K562 (cell line): ENCODE results near the gene MAP3K20. TPM values are rescaled to one million over a fixed set of nuclear protein-coding genes. Genes with fewer than 3 reads are reported as not detected.

Source experiments
- ATAC-seq: fragments of 200-7000 bp; cut with Tn5 transposase; 3 replicates; pipeline ENCODE4 v1.9.1; 2020; ENCODE audit warnings: moderate library complexity
- BruUV-seq: library from RNA; stranded (reverse); fragments of 400-500 nt; replicated peaks from 2 replicates; lab custom pipeline; 2021; lab: Mats Ljungman, UMichigan
- CTCF ChIA-PET: fragments of 300-600 bp; formaldehyde crosslinking; extraction: SDS; loops from one replicate; lab custom pipeline; 2021; ENCODE audit warnings: low intra/inter-chr PET ratio; lab: Yijun Ruan, JAX
- POLR2A ChIA-PET: fragments of 300-600, 350-650 bp; sonication (Branson Sonifier 250); formaldehyde crosslinking; extraction: SDS; loops from one replicate; lab custom pipeline; 2021; ENCODE audit warnings: antibody characterized with exemption, inconsistent platforms; lab: Yijun Ruan, JAX
- DNase-seq, 4 experiments: peaks; one replicate each; pipeline versions ENCODE4 v3.0.0 to v3.0.0-alpha.2; 2011 to 2018; ENCODE audit warnings: low spot score in 3 of 4, mixed read lengths in 3 of 4; ENCODE audit errors: extremely low read depth in 1 of 4
- FAIRE-seq: peaks from 2 replicates; lab custom pipeline; 2011; peaks lifted over from hg19 to GRCh38; lab: Jason Lieb, UNC
- H2AFZ ChIP-seq: 2 replicates; pipeline ENCODE4 v1.6.0; 2011; ENCODE audit warnings: low read depth, low read length, control low read depth, inconsistent platforms
- H3K27ac ChIP-seq: fragments of 200-600 bp; 3 replicates; pipeline ENCODE4 v1.8.0; 2011; ENCODE audit warnings: low read depth, mild to moderate bottlenecking, control low read depth, inconsistent platforms, low read length, moderate library complexity, mixed read lengths; ENCODE audit errors: extremely low read depth
- H3K27me3 ChIP-seq, 2 experiments: fragments of 300-600 bp in 1 of 2; 2 replicates in 1 of 2; 3 replicates in 1 of 2; pipeline versions ENCODE4 v1.6.0 to v1.8.0; 2011; ENCODE audit warnings: inconsistent platforms in 2 of 2, low read length in 2 of 2, mild to moderate bottlenecking in 1 of 2, mixed read lengths in 1 of 2, moderate library complexity in 1 of 2; ENCODE audit not compliant: control insufficient read depth in 2 of 2, insufficient read depth in 2 of 2
- H3K36me3 ChIP-seq: fragments of 300-600 bp; 3 replicates; pipeline ENCODE4 v1.8.0; 2011; ENCODE audit warnings: mild to moderate bottlenecking, low read length, inconsistent platforms; ENCODE audit not compliant: control insufficient read depth, insufficient read depth
- H3K4me1 ChIP-seq, 2 experiments: fragments of 200-600 bp in 1 of 2; replicated peaks in 1 of 2; 2 replicates in 1 of 2; 3 replicates in 1 of 2; pipeline versions ENCODE4 v1.5.1 to v1.8.0; 2011; ENCODE audit warnings: inconsistent platforms in 2 of 2, low read length in 2 of 2, mild to moderate bottlenecking in 1 of 2, mixed read lengths in 1 of 2, moderate library complexity in 1 of 2; ENCODE audit not compliant: control insufficient read depth in 2 of 2, insufficient read depth in 2 of 2
- H3K4me2 ChIP-seq: 2 replicates; pipeline ENCODE4 v1.6.1; 2011; ENCODE audit warnings: low read length, control low read depth, inconsistent platforms, mixed read lengths; ENCODE audit not compliant: insufficient read depth
- H3K4me3 ChIP-seq: fragments of 200-600 bp; sonication (generic), shearing (Covaris generic); 2 replicates; pipeline ENCODE4 v1.5.1; 2016; ENCODE audit warnings: control low read depth, inconsistent platforms
- H3K79me2 ChIP-seq: fragments of 200-600 bp; 3 replicates; pipeline ENCODE4 v1.8.0; 2011; ENCODE audit warnings: low read length, inconsistent platforms; ENCODE audit not compliant: control insufficient read depth, insufficient read depth
- H3K9ac ChIP-seq, 2 experiments: 2 replicates each; pipeline versions ENCODE4 v1.6.0 to v1.6.1; 2011; ENCODE audit warnings: low read depth in 2 of 2, low read length in 2 of 2, control low read depth in 1 of 2, inconsistent platforms in 1 of 2, mild to moderate bottlenecking in 1 of 2, mixed read lengths in 1 of 2; ENCODE audit not compliant: insufficient read depth in 1 of 2
- H3K9me1 ChIP-seq: one replicate; pipeline ENCODE4 v1.6.0; 2011; ENCODE audit warnings: inconsistent platforms, mild to moderate bottlenecking, low read length, moderate library complexity; ENCODE audit not compliant: control insufficient read depth, insufficient read depth
- H3K9me3 ChIP-seq: replicated peaks from 2 replicates; pipeline ENCODE4 v1.5.1; 2011; ENCODE audit warnings: low read depth, low read length, inconsistent platforms; ENCODE audit not compliant: control insufficient read depth, insufficient read depth
- H4K20me1 ChIP-seq: replicated peaks from 2 replicates; pipeline ENCODE4 v1.6.1; 2011; ENCODE audit warnings: low read length, inconsistent platforms, mixed read lengths; ENCODE audit not compliant: control insufficient read depth, insufficient read depth
- BHLHE40 ChIP-seq: IDR thresholded peaks from 2 replicates; pipeline ENCODE4 v1.6.1; 2011; ENCODE audit warnings: low read length, improper control_type of control experiment
- CBX2 ChIP-seq: fragments of 200-600 bp; sonication (generic); IDR thresholded peaks from one replicate; pipeline ENCODE4 v1.6.1; 2012; ENCODE audit warnings: mild to moderate bottlenecking, low read length, inconsistent platforms; ENCODE audit not compliant: insufficient read depth, poor library complexity, severe bottlenecking
- CBX3 ChIP-seq, 2 experiments: IDR thresholded peaks; 1 replicate in 1 of 2; 2 replicates in 1 of 2; pipeline ENCODE4 v1.6.1; 2012; ENCODE audit warnings: inconsistent platforms in 2 of 2, low read length in 2 of 2, borderline replicate concordance in 1 of 2, control low read depth in 1 of 2
- CEBPG ChIP-seq, 3 experiments: fragments of 200-800 bp in 1 of 3; sonication (Bioruptor generic) in 1 of 3; sonication (generic) in 1 of 3; formaldehyde crosslinking in 1 of 3; IDR thresholded peaks in 2 of 3; conservative IDR thresholded peaks in 1 of 3; 2 replicates each; pipeline versions ENCODE4 v1.6.1 to v1.8.0; 2016 to 2022; ENCODE audit warnings: missing compliant biosample characterization in 2 of 3, missing genetic modification characterization in 2 of 3, mild to moderate bottlenecking in 1 of 3, missing genetic modification reagents in 1 of 3
- MAZ ChIP-seq, 2 experiments: fragments of 450-650 bp in 1 of 2; sonication (generic) in 1 of 2; formaldehyde crosslinking; IDR thresholded peaks in 1 of 2; conservative IDR thresholded peaks in 1 of 2; 2 replicates each; pipeline versions ENCODE4 v1.4.0 to v1.5.0; 2020; ENCODE audit warnings: mild to moderate bottlenecking in 1 of 2, missing genetic modification reagents in 1 of 2
- NCOA2 ChIP-seq, 2 experiments: fragments of 450-650 bp; IDR thresholded peaks; 2 replicates each; pipeline ENCODE4 v1.6.1; 2018; ENCODE audit warnings: mild to moderate bottlenecking in 2 of 2, moderate library complexity in 1 of 2; ENCODE audit not compliant: partially characterized antibody in 2 of 2
- SOX6 ChIP-seq: fragments of 450-650 bp; IDR thresholded peaks from 2 replicates; pipeline ENCODE4 v1.6.1; 2014; ENCODE audit warnings: mild to moderate bottlenecking
- SREBF1 ChIP-seq: fragments of 150-350 bp; IDR thresholded peaks from 2 replicates; pipeline ENCODE4 v1.6.1; 2014; ENCODE audit warnings: antibody characterized with exemption, low read depth, low read length, borderline replicate concordance
- THRA ChIP-seq: fragments of 450-650 bp; IDR thresholded peaks from 2 replicates; pipeline ENCODE4 v1.6.1; 2017; ENCODE audit warnings: mild to moderate bottlenecking, moderate library complexity
- ZFP1 ChIP-seq: fragments of 450-650 bp; formaldehyde crosslinking; IDR thresholded peaks from 2 replicates; pipeline ENCODE4 v1.4.0; 2020; ENCODE audit warnings: mild to moderate bottlenecking, mixed read lengths
- ZNF146 ChIP-seq: IDR thresholded peaks from one replicate; pipeline ENCODE4 v1.6.1; 2018; ENCODE audit warnings: missing compliant biosample characterization; ENCODE audit not compliant: unreplicated experiment
- ZNF3 ChIP-seq: fragments of 250-450 bp; sonication (Bioruptor Pico); IDR thresholded peaks from 2 replicates; pipeline ENCODE4 v1.5.0; 2021; ENCODE audit warnings: mild to moderate bottlenecking, moderate library complexity
- ZNF79 ChIP-seq: fragments of 250-450 bp; sonication (Bioruptor Pico); IDR thresholded peaks from 2 replicates; pipeline ENCODE4 v1.4.0; 2020; ENCODE audit warnings: low read depth, mild to moderate bottlenecking, moderate library complexity
- WGBS: fragments of 100-300 bp; shearing (Covaris generic); methylation state at CpG from one replicate; pipeline ENCODE4 v1.1.6; 2016; ENCODE audit warnings: low coverage, mixed read lengths; ENCODE audit not compliant: insufficient coverage; ENCODE audit errors: missing lambda C conversion rate; 5-methylcytosine and 5-hydroxymethylcytosine counted together
- in situ Hi-C: fragments of 300-500 bp; cut with MboI; formaldehyde crosslinking; loops from 4 replicates; pipeline ENCODE4 v1.15.0; 2018; ENCODE audit warnings: inconsistent platforms, mixed read lengths
- intact Hi-C: fragments of 100-400 bp; cut with micrococcal nuclease; formaldehyde crosslinking; loops from 2 replicates; pipeline ENCODE4 v1.14.2; 2022
- polyA plus RNA-seq, 8 experiments: library from polyadenylated mRNA; depleted of rRNA in 4 of 8; stranded (reverse) in 5 of 8; unstranded in 3 of 8; fragments of >200 nt; fragmentation: Nextera tagmentation in 2 of 8; fragmentation: Illumina TruSeq in 1 of 8; extraction: Ambion mirVana in 2 of 8; extraction: Trizol in 1 of 8; gene quantifications; 2 replicates each; pipeline versions ENCODE4 v1.2.1 to v1.2.3, GENCODE V29; 2011 to 2014; ENCODE audit warnings: inconsistent platforms in 1 of 8, missing spikeins in 1 of 8
- total RNA-seq, 7 experiments: library from RNA; depleted of rRNA in 6 of 7; stranded (reverse); fragments of >200 nt in 6 of 7; fragmentation: Illumina TruSeq in 2 of 7; extraction: Trizol in 2 of 7; gene quantifications; 2 replicates each; pipeline versions ENCODE4 v1.2.1 to v1.2.3, GENCODE V29; 2011 to 2021; ENCODE audit warnings: low replicate concordance in 1 of 7
- TF ChIP-seq, protein P1 (sequence below): fragments of 150-350 bp; conservative IDR thresholded peaks from 2 replicates; pipeline ENCODE4 v1.6.1; 2014; ENCODE audit warnings: low read length

MAP3K20 gene
- total and polyA plus RNA-seq, 9 of the 15 experiments (the other 6 are each of a cell fraction or from before 2014, with no cell fraction given): 9.8 to 34.2 (median 27.3) TPM

DNA sequence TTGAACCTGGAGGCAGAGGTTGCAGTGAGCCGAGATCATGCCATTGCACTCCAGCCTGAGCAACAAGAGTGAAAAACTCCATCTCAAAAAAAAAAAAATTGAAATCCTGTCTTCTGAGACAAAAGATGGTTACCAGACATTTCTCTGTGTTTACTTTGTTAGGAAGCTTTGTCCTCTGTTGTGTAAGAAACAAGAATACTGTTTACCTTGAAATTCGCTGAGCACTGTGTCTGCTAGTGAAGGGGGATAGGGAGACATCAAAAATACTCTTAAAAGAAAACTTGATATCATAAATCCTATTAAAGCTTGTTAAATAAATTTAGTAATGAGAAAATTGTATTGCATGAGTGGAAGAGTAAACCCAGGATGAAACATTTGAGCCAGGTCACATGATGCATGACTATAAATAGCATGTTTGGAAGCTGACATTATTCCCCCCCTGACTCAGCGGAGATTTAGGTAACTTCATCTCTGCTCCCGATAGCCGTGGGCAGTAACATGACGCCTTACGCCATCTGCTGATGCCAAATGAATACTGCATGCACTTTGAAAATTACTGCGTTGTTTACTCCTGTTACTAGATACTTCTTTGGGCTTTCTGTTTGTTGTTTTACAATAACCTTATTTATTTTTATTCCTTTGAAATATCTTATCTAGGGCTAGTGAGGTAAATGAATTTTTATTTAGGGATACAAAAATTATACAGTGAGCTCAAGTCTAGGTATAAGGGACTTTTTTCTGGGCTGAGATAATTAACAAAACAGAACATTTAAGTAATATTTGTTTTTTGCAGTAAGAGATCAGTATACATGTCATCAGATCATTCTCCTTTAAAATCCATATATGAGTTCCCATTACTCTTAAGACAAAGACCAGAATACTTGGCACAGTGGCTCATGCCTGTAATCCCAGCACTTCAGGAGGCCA, 134.9 kb downstream of the MAP3K20 start (continued):
- TF ChIP-seq BHLHE40 (peak; percentile 20; the same call in 1 of the 2 replicates), NCOA2 (IDR thresholded peaks at IDR 0.05; ENCODE audit: partially characterized antibody in 2 of 2) (no peak), ZNF3 (CRISPR knock-in tag) (no peak), SOX6 (peak; percentile 48; the same call in 1 of the 2 replicates), ZFP1 (CRISPR knock-in tag) (no peak), CEBPG (CRISPR knock-in tag; IDR thresholded peaks at IDR 0.05) (no peak), CEBPG (tag; conservative IDR thresholded peaks at IDR 0.05 in 1 of 2, IDR thresholded peaks at IDR 0.05 in 1 of 2) (0 out of 4 replicates have a peak, but pooled peaks of 1 of the 2 experiments have one; percentile 32), MAZ (CRISPR knock-in tag; conservative IDR thresholded peaks at IDR 0.05 in 1 of 2, IDR thresholded peaks at IDR 0.05 in 1 of 2) (peak in 1 of 2 experiments; percentile 82; a peak in 2 of 4 replicates)
- TF ChIP-seq, all 486 proteins: peak for 74

- ATAC-seq (no peak), DNase-seq (no peak), FAIRE-seq (no peak)
- Histone ChIP-seq H3K9me1 (no peaks in the 10 kb centered on the region), H4K20me1 (no peaks in the 10 kb centered on the region; the same call in 1 of the 2 replicates), H3K9me3 (no peaks in the 10 kb centered on the region), H3K27ac (no peak overlapping the region), H2AFZ (no peak overlapping the region), H3K27me3 (no peaks in the 10 kb centered on the region), H3K4me2 (no peak overlapping the region), H3K4me1 (no peaks in the 10 kb centered on the region), H3K4me3 (no peak overlapping the region), H3K79me2 (no peaks in the 10 kb centered on the region), H3K36me3 (peaks cover 16% of the 10 kb centered on the region; the same call in 1 of the 3 replicates), H3K9ac (no peak overlapping the region)
- ChIA-PET POLR2A (no interaction called here), CTCF (interaction anchor here (0.6 kb wide), 1 partner anchor 160 kb away, joined by 3 read pairs; no protein-coding TSS in a partner anchor)
- no TSS peak for BruUV-seq
- in situ Hi-C loops: loop anchor here (5.0 kb wide), 1 partner anchor 186 kb away; no protein-coding TSS in a partner anchor
- 86% methylated on average over 2 of the region's 2 CpGs for WGBS
- intact Hi-C loops: loop anchor here (10.0 kb wide), 1 partner anchor 142 kb away; the partner anchor contains the start of gene CDCA7
- no peak for TF ChIP-seq CBX3 (IDR thresholded peaks at IDR 0.05; ENCODE audit: borderline replicate concordance in 1 of 2, low read length in 2 of 2)
- no peak for TF ChIP-seq ZNF79 (CRISPR knock-in tag)
- TF ChIP-seq, protein P1, sequence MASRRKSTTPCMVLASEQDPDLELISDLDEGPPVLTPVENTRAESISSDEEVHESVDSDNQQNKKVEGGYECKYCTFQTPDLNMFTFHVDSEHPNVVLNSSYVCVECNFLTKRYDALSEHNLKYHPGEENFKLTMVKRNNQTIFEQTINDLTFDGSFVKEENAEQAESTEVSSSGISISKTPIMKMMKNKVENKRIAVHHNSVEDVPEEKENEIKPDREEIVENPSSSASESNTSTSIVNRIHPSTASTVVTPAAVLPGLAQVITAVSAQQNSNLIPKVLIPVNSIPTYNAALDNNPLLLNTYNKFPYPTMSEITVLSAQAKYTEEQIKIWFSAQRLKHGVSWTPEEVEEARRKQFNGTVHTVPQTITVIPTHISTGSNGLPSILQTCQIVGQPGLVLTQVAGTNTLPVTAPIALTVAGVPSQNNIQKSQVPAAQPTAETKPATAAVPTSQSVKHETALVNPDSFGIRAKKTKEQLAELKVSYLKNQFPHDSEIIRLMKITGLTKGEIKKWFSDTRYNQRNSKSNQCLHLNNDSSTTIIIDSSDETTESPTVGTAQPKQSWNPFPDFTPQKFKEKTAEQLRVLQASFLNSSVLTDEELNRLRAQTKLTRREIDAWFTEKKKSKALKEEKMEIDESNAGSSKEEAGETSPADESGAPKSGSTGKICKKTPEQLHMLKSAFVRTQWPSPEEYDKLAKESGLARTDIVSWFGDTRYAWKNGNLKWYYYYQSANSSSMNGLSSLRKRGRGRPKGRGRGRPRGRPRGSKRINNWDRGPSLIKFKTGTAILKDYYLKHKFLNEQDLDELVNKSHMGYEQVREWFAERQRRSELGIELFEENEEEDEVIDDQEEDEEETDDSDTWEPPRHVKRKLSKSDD: no peak
- TF ChIP-seq CBX2: no peak
- no peak for TF ChIP-seq THRA
- no peak for TF ChIP-seq ZNF146 (CRISPR knock-in tag)
- no peak for TF ChIP-seq SREBF1
Observed at GRCh38 chr2:173213181-173213580, 137.5 kb downstream of the MAP3K20 start.
